Measurements from ENCODE around the gene MYO1B.

The MYO1B gene

DNA sequence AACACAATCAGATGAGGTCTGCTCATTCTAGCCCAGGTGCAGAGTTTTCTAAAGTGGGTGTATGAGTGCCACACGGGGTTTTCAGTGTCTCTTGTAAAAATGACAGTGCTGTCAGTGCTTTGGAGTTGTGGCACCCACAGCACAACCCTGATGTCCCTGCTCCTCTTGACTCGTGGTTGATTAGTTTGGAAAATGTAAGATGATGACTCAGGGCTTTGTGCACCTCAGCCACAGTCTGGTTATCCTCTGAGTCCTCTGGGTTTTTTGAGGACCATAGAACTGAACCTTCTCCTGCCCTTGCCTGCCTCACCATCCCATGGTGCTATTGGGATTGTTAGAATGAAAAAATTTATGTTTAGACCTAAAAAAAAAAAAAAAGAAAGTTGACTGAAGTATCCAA is 105.6 kb downstream of the MYO1B start:
- H3K36me3 ChIP-seq (ENCODE audit: control insufficient read depth in 2 of 2, insufficient read depth in 2 of 2, low read length in 2 of 2): peaks cover 3 to 6% of the 10 kb centered on the region in 2 donors
- no peaks in the 10 kb centered on the region for H3K4me1 ChIP-seq (ENCODE audit: control insufficient read depth in 2 of 2, insufficient read depth in 2 of 2, low read length in 2 of 2)
- H3K9ac ChIP-seq (ENCODE audit: low read depth in 1 of 2, low read length in 2 of 2): no peak overlapping the region
- H3K9me3 ChIP-seq (ENCODE audit: control insufficient read depth in 2 of 2, low read length in 2 of 2): no peaks in the 10 kb centered on the region
- no peaks in the 10 kb centered on the region for H3K27me3 ChIP-seq (ENCODE audit: control insufficient read depth in 2 of 2, insufficient read depth in 2 of 2, low read length in 2 of 2)
- H3K4me3 ChIP-seq (ENCODE audit: low read length in 2 of 2): no peak overlapping the region
- H3K27ac ChIP-seq (ENCODE audit: low read depth in 2 of 2, low read length in 2 of 2): no peak overlapping the region

DNA sequence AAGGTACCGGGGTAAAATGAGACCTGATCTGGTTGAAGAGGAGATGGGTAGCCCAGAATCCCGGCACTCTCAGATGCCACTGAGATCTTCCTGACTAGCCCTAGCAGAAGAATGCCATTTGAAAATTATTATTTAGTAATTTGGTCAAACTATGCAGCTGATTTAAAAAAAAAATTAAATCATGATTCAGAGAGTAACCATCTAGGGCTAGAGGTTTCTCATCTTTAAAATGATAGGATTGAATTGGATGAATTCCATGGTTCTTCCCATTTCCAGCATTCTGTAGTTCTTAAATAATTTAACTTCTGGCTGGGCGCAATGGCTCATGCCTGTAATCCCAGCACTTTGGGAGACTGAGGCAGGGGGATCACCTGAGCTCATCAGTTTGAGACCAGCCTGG is 106.1 kb downstream of the MYO1B start:
- no peaks in the 10 kb centered on the region for H3K27me3 ChIP-seq (ENCODE audit: control insufficient read depth in 2 of 2, insufficient read depth in 2 of 2, low read length in 2 of 2)
- H3K4me1 ChIP-seq (ENCODE audit: control insufficient read depth in 2 of 2, insufficient read depth in 2 of 2, low read length in 2 of 2): no peaks in the 10 kb centered on the region
- H3K9ac ChIP-seq (ENCODE audit: low read depth in 1 of 2, low read length in 2 of 2): no peak overlapping the region

DNA sequence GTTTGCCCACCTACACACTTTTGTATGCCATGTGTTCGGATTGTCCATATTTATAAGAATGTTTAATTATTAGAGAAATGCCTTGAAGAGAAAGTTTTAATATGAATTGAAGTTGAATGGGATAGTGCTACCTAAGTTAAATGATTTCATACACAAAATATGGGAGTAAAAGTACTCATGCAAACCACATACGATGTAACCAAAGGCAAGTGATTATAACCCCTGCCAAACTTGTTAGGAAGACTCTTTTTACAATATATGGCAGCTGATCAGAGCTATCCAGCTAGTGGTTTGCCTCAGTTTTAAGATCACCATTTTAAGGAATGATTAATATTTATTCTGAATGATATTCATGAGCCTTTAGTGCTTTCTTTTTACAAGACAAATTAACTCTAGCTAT is 106.7 kb downstream of the MYO1B start:
- Histone ChIP-seq H3K36me3 (ENCODE audit: control insufficient read depth in 2 of 2, insufficient read depth in 2 of 2, low read length in 2 of 2) (peaks cover 3 to 6% of the 10 kb centered on the region in 2 donors), H3K4me3 (ENCODE audit: low read length in 2 of 2) (no peak overlapping the region), H3K9me3 (ENCODE audit: control insufficient read depth in 2 of 2, low read length in 2 of 2) (no peaks in the 10 kb centered on the region), H3K4me1 (ENCODE audit: control insufficient read depth in 2 of 2, insufficient read depth in 2 of 2, low read length in 2 of 2) (no peaks in the 10 kb centered on the region), H3K27me3 (ENCODE audit: control insufficient read depth in 2 of 2, insufficient read depth in 2 of 2, low read length in 2 of 2) (no peaks in the 10 kb centered on the region), H3K27ac (ENCODE audit: low read depth in 2 of 2, low read length in 2 of 2) (no peak overlapping the region), H3K9ac (ENCODE audit: low read depth in 1 of 2, low read length in 2 of 2) (no peak overlapping the region)

More for the DNA sequence above, 106.1 kb downstream of the MYO1B start:
- peaks cover 3 to 6% of the 10 kb centered on the region in 2 donors for H3K36me3 ChIP-seq (ENCODE audit: control insufficient read depth in 2 of 2, insufficient read depth in 2 of 2, low read length in 2 of 2)
- H3K27ac ChIP-seq (ENCODE audit: low read depth in 2 of 2, low read length in 2 of 2): no peak overlapping the region
- H3K4me3 ChIP-seq (ENCODE audit: low read length in 2 of 2): no peak overlapping the region
- no peaks in the 10 kb centered on the region for H3K9me3 ChIP-seq (ENCODE audit: control insufficient read depth in 2 of 2, low read length in 2 of 2)

DNA sequence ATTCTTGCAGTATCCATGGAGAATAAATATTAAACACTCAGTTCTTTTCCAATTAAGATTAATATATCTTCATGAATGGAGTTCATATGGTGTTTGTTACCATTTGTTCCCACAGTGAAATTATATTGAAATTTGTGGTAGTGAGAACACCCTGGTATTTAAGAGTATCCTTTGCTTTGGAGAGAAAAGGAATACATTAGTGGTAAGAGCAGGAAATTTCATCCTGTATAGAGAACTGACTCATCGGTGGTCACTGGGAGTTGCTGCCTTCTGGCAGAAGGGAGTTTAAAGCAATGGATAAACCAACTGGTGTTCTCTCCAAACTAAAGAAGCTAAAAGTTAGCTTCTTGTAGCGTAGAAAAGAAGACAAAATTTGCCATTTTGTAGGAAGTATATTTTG is 107.3 kb downstream of the MYO1B start:
- no peaks in the 10 kb centered on the region for H3K4me1 ChIP-seq (ENCODE audit: control insufficient read depth in 2 of 2, insufficient read depth in 2 of 2, low read length in 2 of 2)
- no peaks in the 10 kb centered on the region for H3K27me3 ChIP-seq (ENCODE audit: control insufficient read depth in 2 of 2, insufficient read depth in 2 of 2, low read length in 2 of 2)
- H3K9me3 ChIP-seq (ENCODE audit: control insufficient read depth in 2 of 2, low read length in 2 of 2): no peaks in the 10 kb centered on the region
- H3K4me3 ChIP-seq (ENCODE audit: low read length in 2 of 2): no peak overlapping the region
- peaks cover 3 to 6% of the 10 kb centered on the region in 2 donors for H3K36me3 ChIP-seq (ENCODE audit: control insufficient read depth in 2 of 2, insufficient read depth in 2 of 2, low read length in 2 of 2)
- no peak overlapping the region for H3K27ac ChIP-seq (ENCODE audit: low read depth in 2 of 2, low read length in 2 of 2)
- H3K9ac ChIP-seq (ENCODE audit: low read depth in 1 of 2, low read length in 2 of 2): no peak overlapping the region

DNA sequence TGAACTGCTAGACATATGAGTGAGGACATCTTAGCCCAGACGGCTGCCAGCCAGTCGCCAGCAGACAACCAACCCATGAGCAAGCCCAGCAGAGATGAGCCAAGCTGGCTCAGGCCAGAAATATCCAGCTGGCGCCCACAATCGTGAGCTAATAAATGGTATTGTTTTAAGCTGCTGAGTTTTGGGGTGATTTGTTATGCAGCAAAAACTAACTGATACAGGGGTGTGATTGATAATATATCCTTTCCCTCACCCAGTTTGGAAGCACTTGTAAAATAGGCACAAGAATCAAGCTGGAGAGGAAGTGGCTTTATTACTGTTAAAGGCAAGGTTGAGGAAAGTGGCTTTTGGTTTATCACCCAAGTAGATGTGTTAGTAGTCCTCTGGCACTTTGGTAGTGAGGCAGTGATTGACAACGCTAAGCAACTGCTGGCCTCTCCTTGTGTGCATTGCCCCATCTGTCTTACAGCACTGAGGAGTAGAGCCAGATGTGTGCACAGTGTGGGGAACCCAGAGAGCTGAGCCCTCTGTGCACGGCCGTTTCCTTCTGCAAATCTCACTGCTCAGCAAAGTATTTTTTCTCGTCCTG is 110.1 kb downstream of the MYO1B start:
- Histone ChIP-seq H3K9me3 (ENCODE audit: control insufficient read depth in 2 of 2, low read length in 2 of 2) (no peaks in the 10 kb centered on the region), H3K36me3 (ENCODE audit: control insufficient read depth in 2 of 2, insufficient read depth in 2 of 2, low read length in 2 of 2) (no peaks in the 10 kb centered on the region), H3K4me3 (ENCODE audit: low read length in 2 of 2) (no peak overlapping the region), H3K9ac (ENCODE audit: low read depth in 1 of 2, low read length in 2 of 2) (no peak overlapping the region), H3K4me1 (ENCODE audit: control insufficient read depth in 2 of 2, insufficient read depth in 2 of 2, low read length in 2 of 2) (no peaks in the 10 kb centered on the region), H3K27me3 (ENCODE audit: control insufficient read depth in 2 of 2, insufficient read depth in 2 of 2, low read length in 2 of 2) (no peaks in the 10 kb centered on the region), H3K27ac (ENCODE audit: low read depth in 2 of 2, low read length in 2 of 2) (no peak overlapping the region)

DNA sequence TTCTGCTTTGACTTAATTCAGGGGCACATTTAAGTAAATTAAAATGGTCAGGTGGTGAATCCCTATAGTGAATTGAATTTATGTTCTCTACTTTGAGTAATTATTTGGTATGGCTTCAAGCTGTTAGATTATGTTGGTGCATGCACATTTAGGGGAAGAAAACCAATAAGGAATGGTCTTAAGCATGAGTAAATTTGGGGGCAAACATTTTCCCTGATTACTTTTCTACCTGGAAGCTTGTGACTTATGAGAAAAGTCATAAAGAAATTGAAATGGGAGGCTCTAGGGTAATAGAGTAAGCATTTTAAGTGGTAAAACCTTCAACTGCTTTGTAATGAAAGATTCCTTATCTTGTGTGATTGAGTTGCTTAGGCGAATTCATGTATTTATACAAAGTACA is 112.5 kb downstream of the MYO1B start:
- Histone ChIP-seq H3K9me3 (ENCODE audit: control insufficient read depth in 2 of 2, low read length in 2 of 2) (no peaks in the 10 kb centered on the region), H3K4me1 (ENCODE audit: control insufficient read depth in 2 of 2, insufficient read depth in 2 of 2, low read length in 2 of 2) (no peaks in the 10 kb centered on the region), H3K36me3 (ENCODE audit: control insufficient read depth in 2 of 2, insufficient read depth in 2 of 2, low read length in 2 of 2) (peaks cover 0 to 2% of the 10 kb centered on the region in 2 donors), H3K27me3 (ENCODE audit: control insufficient read depth in 2 of 2, insufficient read depth in 2 of 2, low read length in 2 of 2) (no peaks in the 10 kb centered on the region), H3K4me3 (ENCODE audit: low read length in 2 of 2) (no peak overlapping the region), H3K27ac (ENCODE audit: low read depth in 2 of 2, low read length in 2 of 2) (no peak overlapping the region), H3K9ac (ENCODE audit: low read depth in 1 of 2, low read length in 2 of 2) (no peak overlapping the region)

DNA sequence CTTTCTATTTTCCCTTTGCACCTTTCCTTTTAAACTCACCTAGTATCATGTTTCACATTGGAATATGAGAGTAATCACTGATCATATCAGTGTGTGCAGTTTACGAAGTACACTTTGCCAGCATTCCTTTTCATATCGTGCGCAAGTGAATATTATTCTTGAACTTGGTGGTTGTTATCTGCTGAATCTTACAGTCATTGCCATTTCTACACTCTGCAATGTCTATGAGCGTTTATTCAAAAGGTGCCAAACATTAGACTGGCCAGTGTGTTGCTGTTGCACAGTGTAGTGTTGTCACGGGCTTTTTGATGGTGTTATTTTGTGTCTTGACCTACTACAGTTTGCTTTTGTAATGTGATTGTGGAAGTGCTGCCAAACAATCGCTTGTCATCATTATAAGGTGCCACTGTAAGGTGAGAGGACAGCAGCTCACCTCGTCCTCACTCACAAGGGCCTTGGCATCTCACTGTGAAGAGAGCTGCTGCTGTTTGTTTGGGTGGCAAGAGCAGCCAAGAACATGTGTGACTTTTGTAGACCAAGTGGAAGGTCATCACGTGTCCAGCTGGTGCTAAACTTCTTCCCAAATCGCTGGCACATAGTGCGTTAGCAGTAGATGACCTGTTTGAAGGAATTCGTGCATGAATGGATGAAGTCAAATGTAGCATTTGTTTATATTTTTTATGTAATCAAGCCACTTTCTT is 113.3 kb downstream of the MYO1B start:
- H3K4me1 ChIP-seq (ENCODE audit: control insufficient read depth in 2 of 2, insufficient read depth in 2 of 2, low read length in 2 of 2): no peaks in the 10 kb centered on the region
- no peak overlapping the region for H3K27ac ChIP-seq (ENCODE audit: low read depth in 2 of 2, low read length in 2 of 2)
- no peak overlapping the region for H3K9ac ChIP-seq (ENCODE audit: low read depth in 1 of 2, low read length in 2 of 2)
- peaks cover 0 to 4% of the 10 kb centered on the region in 2 donors for H3K36me3 ChIP-seq (ENCODE audit: control insufficient read depth in 2 of 2, insufficient read depth in 2 of 2, low read length in 2 of 2)
- no peaks in the 10 kb centered on the region for H3K27me3 ChIP-seq (ENCODE audit: control insufficient read depth in 2 of 2, insufficient read depth in 2 of 2, low read length in 2 of 2)
- H3K9me3 ChIP-seq (ENCODE audit: control insufficient read depth in 2 of 2, low read length in 2 of 2): no peaks in the 10 kb centered on the region
- H3K4me3 ChIP-seq (ENCODE audit: low read length in 2 of 2): no peak overlapping the region

DNA sequence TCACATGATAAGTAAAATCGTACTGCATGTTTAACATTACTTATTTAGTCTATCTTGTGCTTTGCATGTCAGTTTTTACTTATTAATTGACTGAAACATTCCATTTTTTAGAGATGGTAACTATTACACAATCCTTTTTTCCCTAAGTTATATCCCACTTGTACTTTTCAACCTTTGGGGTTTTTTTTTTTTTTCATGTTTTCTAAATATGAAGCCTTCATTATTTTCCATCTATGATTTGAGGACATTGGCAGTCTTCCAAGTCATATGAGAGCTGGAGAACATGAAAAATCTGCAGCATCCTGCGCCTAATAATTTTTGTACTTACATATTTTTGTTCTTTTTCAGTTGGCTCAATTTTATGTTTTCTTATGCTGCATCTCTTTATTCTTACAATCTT is 113.9 kb downstream of the MYO1B start:
- Histone ChIP-seq H3K36me3 (ENCODE audit: control insufficient read depth in 2 of 2, insufficient read depth in 2 of 2, low read length in 2 of 2) (peaks cover 0 to 7% of the 10 kb centered on the region in 2 donors), H3K9me3 (ENCODE audit: control insufficient read depth in 2 of 2, low read length in 2 of 2) (no peaks in the 10 kb centered on the region), H3K9ac (ENCODE audit: low read depth in 1 of 2, low read length in 2 of 2) (no peak overlapping the region), H3K27me3 (ENCODE audit: control insufficient read depth in 2 of 2, insufficient read depth in 2 of 2, low read length in 2 of 2) (no peaks in the 10 kb centered on the region), H3K27ac (ENCODE audit: low read depth in 2 of 2, low read length in 2 of 2) (no peak overlapping the region), H3K4me1 (ENCODE audit: control insufficient read depth in 2 of 2, insufficient read depth in 2 of 2, low read length in 2 of 2) (no peaks in the 10 kb centered on the region), H3K4me3 (ENCODE audit: low read length in 2 of 2) (no peak overlapping the region)

DNA sequence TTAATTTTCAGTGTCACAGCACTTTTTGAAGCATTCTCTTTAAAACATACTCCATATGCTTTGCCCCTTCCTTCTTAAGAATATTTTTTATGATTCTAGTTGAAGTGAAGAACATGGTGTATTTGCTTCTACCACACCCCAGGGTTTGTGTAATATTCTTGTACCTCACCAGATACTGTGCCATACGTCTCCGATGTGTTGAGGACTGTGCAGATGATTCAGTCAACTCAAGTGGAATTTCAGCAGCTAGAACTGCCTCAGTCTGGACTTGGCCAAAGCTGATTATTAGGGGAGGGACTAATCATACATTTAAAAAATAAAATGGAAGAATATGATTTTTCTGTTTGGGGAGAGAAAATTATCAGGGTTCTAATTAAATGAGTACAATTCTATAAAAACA is 115.7 kb downstream of the MYO1B start:
- Histone ChIP-seq H3K9ac (ENCODE audit: low read depth in 1 of 2, low read length in 2 of 2) (no peak overlapping the region), H3K36me3 (ENCODE audit: control insufficient read depth in 2 of 2, insufficient read depth in 2 of 2, low read length in 2 of 2) (peaks cover 0 to 10% of the 10 kb centered on the region in 2 donors), H3K4me1 (ENCODE audit: control insufficient read depth in 2 of 2, insufficient read depth in 2 of 2, low read length in 2 of 2) (peaks cover 0 to 2% of the 10 kb centered on the region in 2 donors), H3K27ac (ENCODE audit: low read depth in 2 of 2, low read length in 2 of 2) (no peak overlapping the region), H3K27me3 (ENCODE audit: control insufficient read depth in 2 of 2, insufficient read depth in 2 of 2, low read length in 2 of 2) (no peaks in the 10 kb centered on the region), H3K4me3 (ENCODE audit: low read length in 2 of 2) (no peak overlapping the region), H3K9me3 (ENCODE audit: control insufficient read depth in 2 of 2, low read length in 2 of 2) (no peaks in the 10 kb centered on the region)

DNA sequence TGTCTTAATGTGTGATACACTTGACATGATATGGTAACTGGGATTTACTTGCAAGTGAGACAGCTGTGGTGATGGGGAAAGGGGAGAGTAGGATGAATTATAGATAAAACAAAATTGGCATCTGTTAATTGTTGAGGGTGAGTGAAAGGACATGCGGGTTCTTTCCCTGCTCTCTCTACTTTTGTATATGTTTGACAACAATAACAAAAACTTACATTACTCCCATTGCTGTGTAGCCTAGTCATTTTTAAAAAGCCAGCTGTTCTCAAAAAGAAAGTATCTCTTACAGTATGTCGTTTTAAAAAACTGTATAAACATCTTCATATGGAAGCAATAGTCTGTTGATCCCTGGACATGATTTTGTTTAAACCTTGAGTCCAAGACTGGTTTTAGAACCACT is 117.6 kb downstream of the MYO1B start:
- no peak overlapping the region for H3K9ac ChIP-seq (ENCODE audit: low read depth in 1 of 2, low read length in 2 of 2)
- no peaks in the 10 kb centered on the region for H3K9me3 ChIP-seq (ENCODE audit: control insufficient read depth in 2 of 2, low read length in 2 of 2)
- H3K27me3 ChIP-seq (ENCODE audit: control insufficient read depth in 2 of 2, insufficient read depth in 2 of 2, low read length in 2 of 2): no peaks in the 10 kb centered on the region
- H3K27ac ChIP-seq (ENCODE audit: low read depth in 2 of 2, low read length in 2 of 2): no peak overlapping the region
- peaks cover 2 to 10% of the 10 kb centered on the region in 2 donors for H3K36me3 ChIP-seq (ENCODE audit: control insufficient read depth in 2 of 2, insufficient read depth in 2 of 2, low read length in 2 of 2)
- peaks cover 0 to 2% of the 10 kb centered on the region in 2 donors for H3K4me1 ChIP-seq (ENCODE audit: control insufficient read depth in 2 of 2, insufficient read depth in 2 of 2, low read length in 2 of 2)
- H3K4me3 ChIP-seq (ENCODE audit: low read length in 2 of 2): no peak overlapping the region
